ENCODE data around the gene TOP2A. TPM values are rescaled to one million over a fixed set of nuclear protein-coding genes. Genes with fewer than 3 reads are reported as not detected.

Gene TOP2A
- total and polyA plus RNA-seq, 10 donors = 5.5 to 37.5 (median 13.5) TPM

- intact Hi-C loops (cut with DNase I; ENCODE audit: low total_unique reads) = no loop called here
- no peaks in the 10 kb centered on the region for H3K27me3 ChIP-seq (replicated peaks in 1 of 7)
- H3K4me3 ChIP-seq = peak overlapping the region in 6 of 8 donors; percentile 5 to 78 (median 13)
- no peaks in the 10 kb centered on the region for H3K9me3 ChIP-seq
- TF ChIP-seq POLR2A (IDR thresholded peaks at IDR 0.05) (no peak), CTCF (IDR thresholded peaks at IDR 0.05 in 8 of 11, conservative IDR thresholded peaks at IDR 0.05 in 3 of 11) (no peak), POLR2AphosphoS5 (IDR thresholded peaks at IDR 0.05) (no peak)
- H3K36me3 ChIP-seq = peaks cover 0 to 54% (median 37%) of the 10 kb centered on the region in 6 donors
- peak overlapping the region; percentile 40 to 97 (median 92) for H3K27ac ChIP-seq
- peak; percentile 73 for DNase-seq
- WGBS, 5 donors = 46 to 69% (median 61%) methylated on average over 5 of the region's 5 CpGs
- H3K4me1 ChIP-seq = peaks cover 67 to 100% (median 97%) of the 10 kb centered on the region in 6 donors
Measured at GRCh38 chr17:40348136-40348504, 69.6 kb downstream of the TOP2A start.

- Histone ChIP-seq H3K27ac (peak overlapping the region; percentile 40 to 97 (median 92)), H3K4me3 (peak overlapping the region in 6 of 8 donors; percentile 5 to 78 (median 13)), H3K9me3 (no peaks in the 10 kb centered on the region), H3K27me3 (replicated peaks in 1 of 7) (no peaks in the 10 kb centered on the region), H3K36me3 (peaks cover 0 to 48% (median 32%) of the 10 kb centered on the region in 6 donors), H3K4me1 (peaks cover 67 to 100% (median 97%) of the 10 kb centered on the region in 6 donors)
- TF ChIP-seq POLR2A (IDR thresholded peaks at IDR 0.05) (no peak), POLR2AphosphoS5 (IDR thresholded peaks at IDR 0.05) (peak in 1 of 3 donors; percentile 10)
- no peak for DNase-seq
- intact Hi-C loops (cut with DNase I; ENCODE audit: low total_unique reads) = no loop called here
- 16 to 27% (median 20%) methylated on average over 7 to 9 of the region's 9 CpGs for WGBS, 5 donors
Measured at GRCh38 chr17:40347319-40348135, 70.2 kb downstream of the TOP2A start.

GRCh38 chr17:40346765-40347158, 70.9 kb downstream of the TOP2A start:
- Histone ChIP-seq H3K4me1 (peaks cover 61 to 100% (median 94%) of the 10 kb centered on the region in 6 donors), H3K9me3 (no peaks in the 10 kb centered on the region), H3K27ac (peak overlapping the region in 7 of 8 donors; percentile 82 to 97 (median 95)), H3K36me3 (peaks cover 0 to 40% (median 25%) of the 10 kb centered on the region in 6 donors), H3K4me3 (peak overlapping the region in 3 of 8 donors; percentile 23 to 78 (median 67)), H3K27me3 (replicated peaks in 1 of 7) (no peaks in the 10 kb centered on the region)
- TF ChIP-seq CTCF (IDR thresholded peaks at IDR 0.05 in 8 of 11, conservative IDR thresholded peaks at IDR 0.05 in 3 of 11) (no peak), POLR2A (IDR thresholded peaks at IDR 0.05) (no peak), POLR2AphosphoS5 (IDR thresholded peaks at IDR 0.05) (peak in 1 of 3 donors; percentile 29)
- no peak for DNase-seq
- intact Hi-C loops (cut with DNase I; ENCODE audit: low total_unique reads) = no loop called here
- 29 to 62% (median 57%) methylated on average over 1 of the region's 1 CpG; no CpG with 5 or more reads in 1 of the 5 donors for WGBS, 5 donors

GRCh38 chr17:40345994-40346764, 71.5 kb downstream of the TOP2A start:
- intact Hi-C loops (cut with DNase I; ENCODE audit: low total_unique reads) = no loop called here
- WGBS, 5 donors = 54 to 67% (median 60%) methylated on average over 11 of the region's 11 CpGs
- Histone ChIP-seq H3K9me3 (no peaks in the 10 kb centered on the region), H3K27me3 (replicated peaks in 1 of 7) (no peaks in the 10 kb centered on the region), H3K4me1 (peaks cover 58 to 100% (median 88%) of the 10 kb centered on the region in 6 donors), H3K4me3 (peak overlapping the region in 7 of 8 donors; percentile 58 to 81 (median 69)), H3K27ac (peak overlapping the region; percentile 54 to 97 (median 92)), H3K36me3 (peaks cover 0 to 35% (median 21%) of the 10 kb centered on the region in 6 donors)
- DNase-seq = no peak
- TF ChIP-seq POLR2AphosphoS5 (IDR thresholded peaks at IDR 0.05) (no peak), CTCF (IDR thresholded peaks at IDR 0.05 in 8 of 11, conservative IDR thresholded peaks at IDR 0.05 in 3 of 11) (no peak), POLR2A (IDR thresholded peaks at IDR 0.05) (no peak)
